ENCODE data around the gene KCNK17.

KCNK17 gene

GRCh38 chr6:39333644-39334438 is 19.6 kb upstream of the KCNK17 start:
- H3K23ac ChIP-seq (ENCODE audit: low read depth, low read length, poor library complexity): no peak overlapping the region
- no peak overlapping the region for H2BK12ac ChIP-seq (ENCODE audit: low read length)
- H3K4me3 ChIP-seq (ENCODE audit: low read length in 2 of 2): no peak overlapping the region
- H2BK5ac ChIP-seq (ENCODE audit: low read length): no peak overlapping the region
- no peak overlapping the region for H3K27ac ChIP-seq (replicated peaks; ENCODE audit: low read length)
- H3K79me1 ChIP-seq (ENCODE audit: low read depth, low read length): no peaks in the 10 kb centered on the region
- no peak overlapping the region for H2BK120ac ChIP-seq (ENCODE audit: low read depth, low read length)
- WGBS, 2 donors (ENCODE audit: extremely low coverage in 2 of 2, insufficient read length in 2 of 2, insufficient replicate concordance in 1 of 2): no CpG with 5 or more reads among the region's 7 CpGs
- H3K36me3 ChIP-seq (replicated peaks in 1 of 2; ENCODE audit: control insufficient read depth in 2 of 2, insufficient read depth in 2 of 2, low read length in 2 of 2): no peaks in the 10 kb centered on the region
- no peak overlapping the region for H4K91ac ChIP-seq (ENCODE audit: low read depth, low read length, poor library complexity)
- no peak for DNase-seq (ENCODE audit: low spot score)
- H3K14ac ChIP-seq (ENCODE audit: low read length): no peak overlapping the region
- H2AK5ac ChIP-seq (ENCODE audit: low read depth, low read length): no peak overlapping the region
- no peaks in the 10 kb centered on the region for H3K9me3 ChIP-seq (replicated peaks in 1 of 2; ENCODE audit: control insufficient read depth in 2 of 2, insufficient read depth in 1 of 2, low read depth in 1 of 2, low read length in 2 of 2)
- no peak overlapping the region for H2AFZ ChIP-seq (ENCODE audit: low read length)
- H2BK15ac ChIP-seq (ENCODE audit: low read length): no peak overlapping the region
- no peak overlapping the region for H4K8ac ChIP-seq (ENCODE audit: low read depth, low read length)
- no peaks in the 10 kb centered on the region for H3K27me3 ChIP-seq (ENCODE audit: control insufficient read depth in 3 of 3, insufficient read depth in 3 of 3, low read depth in 1 of 3, low read length in 3 of 3)
- H3K4ac ChIP-seq (ENCODE audit: low read length): no peak overlapping the region
- H3K9ac ChIP-seq (ENCODE audit: low read depth, low read length, poor library complexity): no peak overlapping the region
- H3K4me1 ChIP-seq (ENCODE audit: control insufficient read depth in 2 of 2, insufficient read depth in 1 of 2, low read depth in 1 of 2, low read length in 2 of 2): peaks cover 0 to 5% of the 10 kb centered on the region in 2 donors
- no peak overlapping the region for H3K4me2 ChIP-seq (ENCODE audit: insufficient read depth, low read length, poor library complexity, severe bottlenecking)
- H3K18ac ChIP-seq (ENCODE audit: low read length): no peak overlapping the region

DNA sequence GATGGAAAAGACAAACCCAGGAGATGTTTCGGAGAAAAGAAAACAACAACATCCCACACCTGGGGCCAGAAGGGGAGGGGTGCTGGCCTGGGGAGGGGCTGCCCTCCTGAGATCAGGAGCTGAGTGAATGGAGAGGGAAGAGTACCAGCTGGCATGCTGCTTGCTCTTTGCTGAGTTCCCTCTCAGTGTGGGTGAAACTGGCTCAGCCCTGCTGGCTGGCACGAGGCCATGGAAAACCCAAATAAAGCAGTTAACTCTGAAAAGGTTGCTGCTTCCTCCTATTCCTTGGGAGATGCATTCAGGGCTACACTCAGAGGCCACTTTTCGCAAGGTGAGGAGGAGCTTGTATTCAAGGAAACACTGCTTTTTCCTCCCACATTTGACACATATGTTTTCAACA is 16.3 kb upstream of the KCNK17 start:
- H2BK15ac ChIP-seq (ENCODE audit: low read length): no peak overlapping the region
- H3K36me3 ChIP-seq (replicated peaks in 1 of 2; ENCODE audit: control insufficient read depth in 2 of 2, insufficient read depth in 2 of 2, low read length in 2 of 2): no peaks in the 10 kb centered on the region
- H3K9ac ChIP-seq (ENCODE audit: low read depth, low read length, poor library complexity): no peak overlapping the region
- H3K9me3 ChIP-seq (replicated peaks in 1 of 2; ENCODE audit: control insufficient read depth in 2 of 2, insufficient read depth in 1 of 2, low read depth in 1 of 2, low read length in 2 of 2): no peaks in the 10 kb centered on the region
- no peak for DNase-seq (ENCODE audit: low spot score)
- H2AFZ ChIP-seq (ENCODE audit: low read length): no peak overlapping the region
- no peak overlapping the region for H3K4ac ChIP-seq (ENCODE audit: low read length)
- no peak overlapping the region for H3K14ac ChIP-seq (ENCODE audit: low read length)
- H2BK5ac ChIP-seq (ENCODE audit: low read length): no peak overlapping the region
- H4K91ac ChIP-seq (ENCODE audit: low read depth, low read length, poor library complexity): no peak overlapping the region
- no peak overlapping the region for H2AK5ac ChIP-seq (ENCODE audit: low read depth, low read length)
- no peak overlapping the region for H3K18ac ChIP-seq (ENCODE audit: low read length)
- no peaks in the 10 kb centered on the region for H3K27me3 ChIP-seq (ENCODE audit: control insufficient read depth in 3 of 3, insufficient read depth in 3 of 3, low read depth in 1 of 3, low read length in 3 of 3)
- no peak overlapping the region for H2BK120ac ChIP-seq (ENCODE audit: low read depth, low read length)
- no peak overlapping the region for H3K4me2 ChIP-seq (ENCODE audit: insufficient read depth, low read length, poor library complexity, severe bottlenecking)
- no peaks in the 10 kb centered on the region for H3K79me1 ChIP-seq (ENCODE audit: low read depth, low read length)
- no CpG with 5 or more reads among the region's 3 CpGs for WGBS, 2 donors (ENCODE audit: extremely low coverage in 2 of 2, insufficient read length in 2 of 2, insufficient replicate concordance in 1 of 2)
- no peak overlapping the region for H2BK12ac ChIP-seq (ENCODE audit: low read length)
- no peak overlapping the region for H3K27ac ChIP-seq (replicated peaks; ENCODE audit: low read length)
- H3K4me3 ChIP-seq (ENCODE audit: low read length in 2 of 2): no peak overlapping the region
- no peak overlapping the region for H4K8ac ChIP-seq (ENCODE audit: low read depth, low read length)
- no peak overlapping the region for H3K23ac ChIP-seq (ENCODE audit: low read depth, low read length, poor library complexity)
- no peaks in the 10 kb centered on the region for H3K4me1 ChIP-seq (ENCODE audit: control insufficient read depth in 2 of 2, insufficient read depth in 1 of 2, low read depth in 1 of 2, low read length in 2 of 2)

DNA sequence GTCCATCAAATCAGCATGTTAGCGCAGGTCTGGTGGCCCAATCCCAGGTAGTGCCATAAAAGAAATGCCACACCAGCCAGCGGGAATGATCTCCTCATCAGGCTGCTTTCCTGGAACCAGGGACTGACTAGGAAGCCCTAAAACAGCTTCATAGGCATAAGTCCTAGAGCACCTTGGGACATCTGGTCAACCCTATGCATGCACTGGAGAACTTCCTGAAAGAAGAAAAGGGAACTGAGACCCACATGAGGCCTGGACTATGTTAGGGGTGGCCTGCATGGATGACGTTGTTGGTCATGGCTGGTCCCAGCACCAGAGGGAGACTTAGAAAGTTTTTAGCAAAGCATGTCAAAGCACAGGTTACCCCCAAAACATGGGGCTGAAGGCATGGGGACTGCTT is 15.8 kb upstream of the KCNK17 start:
- WGBS, 2 donors (ENCODE audit: extremely low coverage in 2 of 2, insufficient read length in 2 of 2, insufficient replicate concordance in 1 of 2): no CpG with 5 or more reads among the region's 3 CpGs
- no peak overlapping the region for H4K91ac ChIP-seq (ENCODE audit: low read depth, low read length, poor library complexity)

DNA sequence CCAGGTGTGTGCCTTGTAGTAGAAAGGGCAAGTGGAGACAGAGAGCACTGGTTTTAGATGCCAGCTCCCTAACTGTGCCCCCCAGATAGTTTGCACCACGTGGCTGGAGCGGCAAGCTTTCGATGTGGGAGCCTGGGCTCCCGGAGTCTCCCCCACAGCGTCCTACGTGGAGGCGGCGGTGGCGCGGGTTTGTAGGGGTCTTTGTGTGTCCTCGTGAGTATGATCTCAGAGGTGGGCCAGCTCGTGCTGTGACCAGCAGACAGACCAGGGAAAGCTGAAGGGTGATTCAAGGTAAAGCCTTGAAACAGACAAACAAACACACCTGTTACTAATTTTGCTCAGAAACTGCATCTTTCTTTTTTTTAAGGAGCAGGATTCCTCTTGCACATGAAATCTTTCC is 13.8 kb upstream of the KCNK17 start:
- H3K18ac ChIP-seq (ENCODE audit: low read length): no peak overlapping the region
- no peak overlapping the region for H2BK5ac ChIP-seq (ENCODE audit: low read length)
- no peaks in the 10 kb centered on the region for H3K27me3 ChIP-seq (ENCODE audit: control insufficient read depth in 3 of 3, insufficient read depth in 3 of 3, low read depth in 1 of 3, low read length in 3 of 3)
- no peak overlapping the region for H2AK5ac ChIP-seq (ENCODE audit: low read depth, low read length)
- H4K91ac ChIP-seq (ENCODE audit: low read depth, low read length, poor library complexity): no peak overlapping the region
- H3K4me3 ChIP-seq (ENCODE audit: low read length in 2 of 2): no peak overlapping the region
- H3K27ac ChIP-seq (replicated peaks; ENCODE audit: low read length): no peak overlapping the region
- no CpG with 5 or more reads among the region's 12 CpGs for WGBS, 2 donors (ENCODE audit: extremely low coverage in 2 of 2, insufficient read length in 2 of 2, insufficient replicate concordance in 1 of 2)
- no peak overlapping the region for H2BK15ac ChIP-seq (ENCODE audit: low read length)
- no peak overlapping the region for H3K4me2 ChIP-seq (ENCODE audit: insufficient read depth, low read length, poor library complexity, severe bottlenecking)
- H3K14ac ChIP-seq (ENCODE audit: low read length): no peak overlapping the region
- H3K9ac ChIP-seq (ENCODE audit: low read depth, low read length, poor library complexity): no peak overlapping the region
- no peak overlapping the region for H4K8ac ChIP-seq (ENCODE audit: low read depth, low read length)
- no peak overlapping the region for H3K23ac ChIP-seq (ENCODE audit: low read depth, low read length, poor library complexity)
- no peaks in the 10 kb centered on the region for H3K9me3 ChIP-seq (replicated peaks in 1 of 2; ENCODE audit: control insufficient read depth in 2 of 2, insufficient read depth in 1 of 2, low read depth in 1 of 2, low read length in 2 of 2)
- H2BK120ac ChIP-seq (ENCODE audit: low read depth, low read length): no peak overlapping the region
- no peak overlapping the region for H3K4ac ChIP-seq (ENCODE audit: low read length)
- H3K79me1 ChIP-seq (ENCODE audit: low read depth, low read length): no peaks in the 10 kb centered on the region
- no peak overlapping the region for H2BK12ac ChIP-seq (ENCODE audit: low read length)
- H3K36me3 ChIP-seq (replicated peaks in 1 of 2; ENCODE audit: control insufficient read depth in 2 of 2, insufficient read depth in 2 of 2, low read length in 2 of 2): no peaks in the 10 kb centered on the region
- no peak for DNase-seq (ENCODE audit: low spot score)
- no peak overlapping the region for H2AFZ ChIP-seq (ENCODE audit: low read length)
- H3K4me1 ChIP-seq (ENCODE audit: control insufficient read depth in 2 of 2, insufficient read depth in 1 of 2, low read depth in 1 of 2, low read length in 2 of 2): no peaks in the 10 kb centered on the region

More for the DNA sequence above, 15.8 kb upstream of the KCNK17 start:
- no peak overlapping the region for H2AFZ ChIP-seq (ENCODE audit: low read length)
- H3K36me3 ChIP-seq (replicated peaks in 1 of 2; ENCODE audit: control insufficient read depth in 2 of 2, insufficient read depth in 2 of 2, low read length in 2 of 2): no peaks in the 10 kb centered on the region
- no peak for DNase-seq (ENCODE audit: low spot score)
- no peak overlapping the region for H3K4me2 ChIP-seq (ENCODE audit: insufficient read depth, low read length, poor library complexity, severe bottlenecking)
- H3K23ac ChIP-seq (ENCODE audit: low read depth, low read length, poor library complexity): no peak overlapping the region
- H3K27me3 ChIP-seq (ENCODE audit: control insufficient read depth in 3 of 3, insufficient read depth in 3 of 3, low read depth in 1 of 3, low read length in 3 of 3): no peaks in the 10 kb centered on the region
- H2BK15ac ChIP-seq (ENCODE audit: low read length): no peak overlapping the region
- no peak overlapping the region for H3K9ac ChIP-seq (ENCODE audit: low read depth, low read length, poor library complexity)
- no peak overlapping the region for H3K4me3 ChIP-seq (ENCODE audit: low read length in 2 of 2)
- no peak overlapping the region for H2BK12ac ChIP-seq (ENCODE audit: low read length)
- H3K4ac ChIP-seq (ENCODE audit: low read length): no peak overlapping the region
- no peak overlapping the region for H2AK5ac ChIP-seq (ENCODE audit: low read depth, low read length)
- H2BK5ac ChIP-seq (ENCODE audit: low read length): no peak overlapping the region
- no peak overlapping the region for H3K27ac ChIP-seq (replicated peaks; ENCODE audit: low read length)
- H4K8ac ChIP-seq (ENCODE audit: low read depth, low read length): no peak overlapping the region
- no peak overlapping the region for H3K14ac ChIP-seq (ENCODE audit: low read length)
- no peaks in the 10 kb centered on the region for H3K4me1 ChIP-seq (ENCODE audit: control insufficient read depth in 2 of 2, insufficient read depth in 1 of 2, low read depth in 1 of 2, low read length in 2 of 2)
- H3K9me3 ChIP-seq (replicated peaks in 1 of 2; ENCODE audit: control insufficient read depth in 2 of 2, insufficient read depth in 1 of 2, low read depth in 1 of 2, low read length in 2 of 2): no peaks in the 10 kb centered on the region
- no peak overlapping the region for H3K18ac ChIP-seq (ENCODE audit: low read length)
- no peak overlapping the region for H2BK120ac ChIP-seq (ENCODE audit: low read depth, low read length)
- no peaks in the 10 kb centered on the region for H3K79me1 ChIP-seq (ENCODE audit: low read depth, low read length)

Measured in neuronal stem cell (in vitro differentiated cells).